Testis (tissue), 2 donors: Measurements from ENCODE around the gene GUCY1A1.

Experiments used
- POLR2A ChIP-seq: fragments of 450-650 bp; IDR thresholded peaks from one replicate; pipeline ENCODE4 v1.6.1; 2017; ENCODE audit warnings: antibody characterized with exemption, mild to moderate bottlenecking, moderate library complexity
- TF ChIP-seq, protein P1 (sequence below), 3 experiments: fragments of 450-650 bp in 2 of 3; fragments of 200-600 bp in 1 of 3; sonication (generic) in 1 of 3; IDR thresholded peaks; one replicate each; pipeline ENCODE4 v1.5.1; 2016 to 2019; ENCODE audit warnings: antibody characterized with exemption in 3 of 3, mild to moderate bottlenecking in 2 of 3, moderate library complexity in 1 of 3

DNA sequence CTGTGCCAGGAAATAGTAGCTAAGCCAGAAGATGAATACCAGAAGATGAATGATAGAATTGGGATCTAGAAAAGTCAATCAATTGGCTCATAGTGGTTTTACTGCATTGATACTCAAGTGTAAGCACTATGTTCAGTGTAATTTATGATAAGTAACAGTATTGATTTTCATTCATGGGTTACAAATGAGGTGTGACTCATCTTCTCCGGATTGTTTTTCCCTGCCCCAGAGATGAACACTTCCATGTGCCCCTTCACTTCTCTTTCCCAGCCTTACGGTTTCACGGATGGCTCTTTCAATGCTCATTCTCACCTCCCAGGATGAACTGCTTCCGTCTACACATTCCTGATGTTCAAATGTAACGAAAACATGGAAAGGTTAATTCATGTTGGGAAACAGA lies 82.4 kb downstream of the GUCY1A1 start:
- TF ChIP-seq, protein P1, sequence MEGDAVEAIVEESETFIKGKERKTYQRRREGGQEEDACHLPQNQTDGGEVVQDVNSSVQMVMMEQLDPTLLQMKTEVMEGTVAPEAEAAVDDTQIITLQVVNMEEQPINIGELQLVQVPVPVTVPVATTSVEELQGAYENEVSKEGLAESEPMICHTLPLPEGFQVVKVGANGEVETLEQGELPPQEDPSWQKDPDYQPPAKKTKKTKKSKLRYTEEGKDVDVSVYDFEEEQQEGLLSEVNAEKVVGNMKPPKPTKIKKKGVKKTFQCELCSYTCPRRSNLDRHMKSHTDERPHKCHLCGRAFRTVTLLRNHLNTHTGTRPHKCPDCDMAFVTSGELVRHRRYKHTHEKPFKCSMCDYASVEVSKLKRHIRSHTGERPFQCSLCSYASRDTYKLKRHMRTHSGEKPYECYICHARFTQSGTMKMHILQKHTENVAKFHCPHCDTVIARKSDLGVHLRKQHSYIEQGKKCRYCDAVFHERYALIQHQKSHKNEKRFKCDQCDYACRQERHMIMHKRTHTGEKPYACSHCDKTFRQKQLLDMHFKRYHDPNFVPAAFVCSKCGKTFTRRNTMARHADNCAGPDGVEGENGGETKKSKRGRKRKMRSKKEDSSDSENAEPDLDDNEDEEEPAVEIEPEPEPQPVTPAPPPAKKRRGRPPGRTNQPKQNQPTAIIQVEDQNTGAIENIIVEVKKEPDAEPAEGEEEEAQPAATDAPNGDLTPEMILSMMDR (IDR thresholded peaks at IDR 0.05): no peak
- no peak for TF ChIP-seq POLR2A
